ENCODE results near the gene ACACB. TPM values are rescaled to one million over a fixed set of nuclear protein-coding genes. Genes with fewer than 3 reads are reported as not detected.
"Not testable (repeated sequence)": the region's sequence is repeated elsewhere in the genome, so short reads cannot be mapped to it uniquely, and the experiment has no call there.

ACACB gene
- total RNA-seq, 1 experiment from 2014 or later, result 26.2 TPM

DNA sequence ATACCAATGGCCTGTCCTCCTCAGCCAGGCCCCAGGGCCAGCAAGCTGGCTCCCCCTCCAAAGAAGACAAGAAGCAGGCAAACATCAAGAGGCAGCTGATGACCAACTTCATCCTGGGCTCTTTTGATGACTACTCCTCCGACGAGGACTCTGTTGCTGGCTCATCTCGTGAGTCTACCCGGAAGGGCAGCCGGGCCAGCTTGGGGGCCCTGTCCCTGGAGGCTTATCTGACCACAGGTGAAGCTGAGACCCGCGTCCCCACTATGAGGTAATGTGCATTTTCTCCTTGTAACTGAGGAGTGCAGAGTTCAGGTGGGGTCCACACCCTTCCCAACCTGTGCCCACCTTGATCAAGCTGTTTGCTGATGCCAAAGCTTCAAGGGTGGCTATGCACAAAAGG is 23.4 kb downstream of the ACACB start:
- peaks cover 1% of the 10 kb centered on the region for H3K4me1 Mint-ChIP-seq (ENCODE audit: low read depth, unreplicated experiment)
- CTCF ChIA-PET, result no interaction called here
- H3K27ac Mint-ChIP-seq (ENCODE audit: unreplicated experiment), result no peak overlapping the region
- POLR2A ChIA-PET, result no interaction called here
- Histone ChIP-seq H3K4me3 (ENCODE audit: low read depth, low read length) (no peak overlapping the region), H3K9me3 (peaks cover 6% of the 10 kb centered on the region), H3K27me3 (replicated peaks; ENCODE audit: control insufficient read depth, insufficient read depth, low read length) (no peaks in the 10 kb centered on the region), H3K36me3 (ENCODE audit: control insufficient read depth, insufficient read depth, low read length) (no peaks in the 10 kb centered on the region), H3K4me1 (peaks cover 4% of the 10 kb centered on the region; the same call in 1 of the 2 replicates)
- no peak overlapping the region for H3K4me3 Mint-ChIP-seq (ENCODE audit: unreplicated experiment)
- no TSS peak for BruUV-seq (replicated peaks)
- no peaks in the 10 kb centered on the region for H3K27me3 Mint-ChIP-seq (ENCODE audit: insufficient read depth, unreplicated experiment)
- intact Hi-C loops (cut with micrococcal nuclease; ENCODE audit: unreplicated experiment), result no loop called here
- no peak for TF ChIP-seq CTCF (IDR thresholded peaks at IDR 0.05; ENCODE audit: insufficient read depth in 1 of 2, low read depth in 1 of 2, low read length in 1 of 2, severe bottlenecking in 1 of 2, unreplicated experiment in 1 of 2)
- H3K36me3 Mint-ChIP-seq (ENCODE audit: insufficient read depth, unreplicated experiment), result no peaks in the 10 kb centered on the region
- DNase-seq, result no peak
- H3K9me3 Mint-ChIP-seq (ENCODE audit: unreplicated experiment), result peaks cover 9% of the 10 kb centered on the region

GRCh38 chr12:109140560-109140959 is 24.2 kb downstream of the ACACB start:
- Mint-ChIP-seq H3K4me1 (ENCODE audit: low read depth, unreplicated experiment) (peaks cover 9% of the 10 kb centered on the region), H3K27me3 (ENCODE audit: insufficient read depth, unreplicated experiment) (no peaks in the 10 kb centered on the region), H3K36me3 (ENCODE audit: insufficient read depth, unreplicated experiment) (no peaks in the 10 kb centered on the region), H3K9me3 (ENCODE audit: unreplicated experiment) (peaks cover 9% of the 10 kb centered on the region), H3K27ac (ENCODE audit: unreplicated experiment) (no peak overlapping the region), H3K4me3 (ENCODE audit: unreplicated experiment) (no peak overlapping the region)
- Histone ChIP-seq H3K9me3 (peaks cover 6% of the 10 kb centered on the region), H3K4me1 (peaks cover 9% of the 10 kb centered on the region), H3K27me3 (replicated peaks; ENCODE audit: control insufficient read depth, insufficient read depth, low read length) (no peaks in the 10 kb centered on the region), H3K4me3 (ENCODE audit: low read depth, low read length) (no peak overlapping the region), H3K36me3 (ENCODE audit: control insufficient read depth, insufficient read depth, low read length) (no peaks in the 10 kb centered on the region)
- POLR2A ChIA-PET, result interaction anchor here (0.7 kb wide), 1 partner anchor 14 kb away, joined by 3 read pairs; no protein-coding TSS in a partner anchor
- intact Hi-C loops (cut with micrococcal nuclease; ENCODE audit: unreplicated experiment), result no loop called here
- CTCF ChIA-PET, result no interaction called here
- no TSS peak for BruUV-seq (replicated peaks)
- DNase-seq, result no peak
- TF ChIP-seq CTCF (IDR thresholded peaks at IDR 0.05; ENCODE audit: insufficient read depth in 1 of 2, low read depth in 1 of 2, low read length in 1 of 2, severe bottlenecking in 1 of 2, unreplicated experiment in 1 of 2), result no peak

- H3K9me3 Mint-ChIP-seq (ENCODE audit: unreplicated experiment), result no peaks in the 10 kb centered on the region
Observed at GRCh38 chr12:109144224-109144623, 27.8 kb downstream of the ACACB start.

GRCh38 chr12:109147126-109147525 is 30.7 kb downstream of the ACACB start:
- H3K4me3 Mint-ChIP-seq (ENCODE audit: unreplicated experiment); H3K27me3 Mint-ChIP-seq (ENCODE audit: insufficient read depth, unreplicated experiment); H3K36me3 Mint-ChIP-seq (ENCODE audit: insufficient read depth, unreplicated experiment); H3K36me3 ChIP-seq (ENCODE audit: control insufficient read depth, insufficient read depth, low read length); H3K27me3 ChIP-seq (replicated peaks; ENCODE audit: control insufficient read depth, insufficient read depth, low read length); H3K9me3 ChIP-seq; H3K4me1 Mint-ChIP-seq (ENCODE audit: low read depth, unreplicated experiment); H3K4me3 ChIP-seq (ENCODE audit: low read depth, low read length); intact Hi-C loops (cut with micrococcal nuclease; ENCODE audit: unreplicated experiment); H3K9me3 Mint-ChIP-seq (ENCODE audit: unreplicated experiment); DNase-seq; BruUV-seq (replicated peaks): not testable (repeated sequence)
- POLR2A ChIA-PET, result interaction anchor here (0.6 kb wide), 1 partner anchor 12 kb away, joined by 4 read pairs; no protein-coding TSS in a partner anchor
- H3K4me1 ChIP-seq, result peaks cover 16% of the 10 kb centered on the region
- H3K27ac Mint-ChIP-seq (ENCODE audit: unreplicated experiment), result peak overlapping the region; percentile 42
- CTCF ChIA-PET, result interaction anchor here (1.0 kb wide), 1 partner anchor 10 kb away, joined by 3 read pairs; no protein-coding TSS in a partner anchor

More at GRCh38 chr12:109144224-109144623, 27.8 kb downstream of the ACACB start:
- Mint-ChIP-seq H3K4me3 (ENCODE audit: unreplicated experiment) (no peak overlapping the region), H3K27me3 (ENCODE audit: insufficient read depth, unreplicated experiment) (no peaks in the 10 kb centered on the region), H3K4me1 (ENCODE audit: low read depth, unreplicated experiment) (peaks cover 9% of the 10 kb centered on the region), H3K36me3 (ENCODE audit: insufficient read depth, unreplicated experiment) (no peaks in the 10 kb centered on the region), H3K27ac (ENCODE audit: unreplicated experiment) (peak overlapping the region; percentile 94)
- intact Hi-C loops (cut with micrococcal nuclease; ENCODE audit: unreplicated experiment), result no loop called here
- Histone ChIP-seq H3K36me3 (ENCODE audit: control insufficient read depth, insufficient read depth, low read length) (no peaks in the 10 kb centered on the region), H3K4me3 (ENCODE audit: low read depth, low read length) (no peak overlapping the region), H3K27me3 (replicated peaks; ENCODE audit: control insufficient read depth, insufficient read depth, low read length) (no peaks in the 10 kb centered on the region), H3K4me1 (peaks cover 16% of the 10 kb centered on the region), H3K9me3 (no peaks in the 10 kb centered on the region)
- no TSS peak for BruUV-seq (replicated peaks)
- POLR2A ChIA-PET, result interaction anchor here (0.6 to 2.8 kb wide), 4 partner anchors 10 to 411 kb away, joined by 4 to 32 read pairs (median 6); no protein-coding TSS in a partner anchor
- TF ChIP-seq CTCF (IDR thresholded peaks at IDR 0.05; ENCODE audit: insufficient read depth in 1 of 2, low read depth in 1 of 2, low read length in 1 of 2, severe bottlenecking in 1 of 2, unreplicated experiment in 1 of 2), result no peak
- no peak for DNase-seq
- CTCF ChIA-PET, result no interaction called here
